GM21367 (cell line): Measurements from ENCODE around the gene CYP1B1.

ENCODE experiments used
- ATAC-seq: cut with Tn5 transposase; IDR thresholded peaks from one replicate; pipeline ENCODE4 v1.9.1; 2021; ENCODE audit not compliant: unreplicated experiment

The CYP1B1 gene

DNA sequence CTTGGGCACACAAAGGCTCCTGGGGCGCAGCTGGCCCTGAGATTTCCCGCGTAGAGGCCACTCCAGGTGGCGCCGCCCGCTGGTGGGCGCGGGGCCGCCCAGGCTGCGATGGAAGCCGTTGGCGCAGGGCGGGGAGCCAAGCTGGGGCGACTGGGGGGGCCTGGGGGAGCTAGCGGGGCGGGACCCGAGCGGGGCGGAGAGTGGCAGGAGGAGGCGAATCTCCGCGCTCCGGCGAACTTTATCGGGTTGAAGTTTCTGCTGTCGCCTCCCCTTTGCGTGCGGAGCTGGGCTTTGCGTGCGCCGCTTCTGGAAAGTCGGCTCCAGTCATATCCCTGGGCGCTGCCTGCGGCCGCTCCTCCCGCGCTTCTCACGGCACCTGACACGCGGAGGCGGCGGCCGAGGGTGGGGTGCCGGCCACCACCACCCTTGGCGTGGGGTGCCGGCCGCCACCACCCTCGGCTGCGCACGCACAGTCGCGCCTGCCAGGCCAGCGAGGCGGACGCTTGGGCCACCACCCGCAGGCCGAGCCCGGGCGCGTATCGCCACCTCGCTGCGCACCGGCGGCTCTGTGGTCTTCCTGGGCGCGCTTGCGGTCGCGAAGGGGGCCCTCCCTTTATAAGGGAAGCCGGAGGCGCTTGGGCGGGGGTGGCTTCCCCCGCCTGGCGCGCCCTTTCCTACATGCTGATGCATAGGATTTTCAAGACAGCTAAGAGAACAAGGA lies 919 bp upstream of the CYP1B1 start:
- ATAC-seq: peak; percentile 56

GRCh38 chr2:38076152-38076709 lies 280 bp upstream of the CYP1B1 start:
- ATAC-seq: peak; percentile 28

- ATAC-seq: no peak
These were observed 1.0 kb downstream of the CYP1B1 start for GRCh38 chr2:38074764-38075506.

DNA sequence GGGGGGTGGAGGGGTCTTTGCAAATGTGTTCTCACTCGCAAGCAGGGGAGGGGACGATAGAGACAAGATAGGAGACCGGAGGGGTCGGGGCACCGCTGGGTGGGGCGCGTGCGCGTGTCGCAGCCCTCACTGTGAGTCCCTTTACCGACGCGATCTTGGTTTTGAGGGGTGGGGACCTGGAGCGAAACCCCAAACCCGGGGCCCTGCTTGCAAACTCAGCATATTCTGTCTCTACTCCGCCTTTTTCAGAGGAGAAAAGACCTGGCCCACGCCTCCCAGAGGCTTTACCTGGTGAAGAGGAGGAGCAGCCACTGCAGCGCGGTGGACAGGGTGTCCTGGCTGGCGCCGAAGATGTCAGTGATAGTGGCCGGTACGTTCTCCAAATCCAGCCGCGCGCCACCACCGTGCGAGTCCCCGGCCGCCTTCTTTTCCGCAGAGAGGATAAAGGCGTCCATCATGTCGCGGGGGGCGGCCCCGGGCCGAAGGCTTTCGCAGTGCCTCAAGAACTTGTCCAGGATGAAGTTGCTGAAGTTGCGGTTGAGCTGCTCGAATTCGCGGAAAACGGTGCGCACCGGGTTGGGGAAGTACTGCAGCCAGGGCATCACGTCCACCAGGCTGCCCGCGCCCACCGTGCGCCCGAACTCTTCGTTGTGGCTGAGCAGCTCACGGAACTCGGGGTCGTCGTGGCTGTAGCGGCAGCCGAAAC lies 1.7 kb downstream of the CYP1B1 start:
- ATAC-seq: no peak

DNA sequence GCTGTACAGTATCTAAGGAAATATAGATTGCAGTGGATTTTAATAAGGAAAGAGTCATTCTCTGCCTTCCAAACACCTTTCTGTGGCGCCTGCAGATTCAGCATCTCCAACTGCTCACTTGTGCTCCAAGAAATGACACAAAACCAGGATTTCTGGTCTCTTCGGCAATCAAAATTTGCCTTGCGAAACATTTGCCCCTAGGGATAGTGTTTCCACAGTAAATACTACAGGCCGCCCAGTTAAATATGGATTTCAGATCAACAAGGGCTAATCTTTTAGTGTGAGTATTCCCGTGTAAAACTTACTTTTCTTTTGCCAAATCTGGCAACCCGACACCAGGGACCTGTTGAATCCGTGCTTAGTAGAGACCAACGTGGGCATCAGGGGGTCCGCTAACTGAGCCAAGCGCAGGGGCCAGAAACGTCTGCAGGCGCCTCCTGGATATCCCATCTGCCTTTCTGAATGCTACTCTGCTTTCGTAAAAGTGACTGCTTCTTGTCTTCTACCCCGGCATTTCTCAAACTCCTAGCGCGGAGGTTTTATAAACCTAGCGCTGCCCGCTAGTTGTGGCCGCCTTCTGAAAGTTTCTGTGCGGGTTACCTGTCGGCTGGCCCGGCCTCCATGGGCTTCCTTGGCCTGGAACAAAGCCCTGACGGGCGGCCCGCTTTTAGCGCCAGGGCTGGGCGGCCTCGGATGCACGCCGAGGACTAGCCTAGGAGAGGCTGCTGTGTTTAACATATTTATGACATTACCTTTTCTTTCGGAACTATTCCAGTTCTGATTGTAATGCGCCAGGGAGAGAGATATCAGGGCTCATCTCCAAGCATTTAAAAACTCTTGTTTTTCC lies 2.5 kb downstream of the CYP1B1 start:
- ATAC-seq: no peak

DNA sequence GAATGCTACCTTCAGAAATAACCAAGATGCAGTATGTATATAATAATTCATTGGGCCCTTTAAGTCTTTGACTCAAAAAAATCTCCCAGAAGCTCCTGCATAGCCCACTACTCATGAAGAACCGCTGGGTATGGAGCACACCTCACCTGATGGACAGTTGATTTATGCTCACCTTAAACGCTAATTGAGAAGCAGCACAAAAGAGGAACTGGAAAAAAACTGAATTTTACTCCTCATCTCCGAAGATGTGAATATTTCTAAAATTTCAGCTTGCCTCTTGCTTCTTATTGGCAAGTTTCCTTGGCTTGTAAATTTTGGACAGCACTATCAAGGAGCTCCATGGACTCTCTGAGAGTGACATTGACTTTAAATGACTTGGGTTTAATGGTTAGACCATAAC lies 5.5 kb downstream of the CYP1B1 start:
- ATAC-seq: no peak

DNA sequence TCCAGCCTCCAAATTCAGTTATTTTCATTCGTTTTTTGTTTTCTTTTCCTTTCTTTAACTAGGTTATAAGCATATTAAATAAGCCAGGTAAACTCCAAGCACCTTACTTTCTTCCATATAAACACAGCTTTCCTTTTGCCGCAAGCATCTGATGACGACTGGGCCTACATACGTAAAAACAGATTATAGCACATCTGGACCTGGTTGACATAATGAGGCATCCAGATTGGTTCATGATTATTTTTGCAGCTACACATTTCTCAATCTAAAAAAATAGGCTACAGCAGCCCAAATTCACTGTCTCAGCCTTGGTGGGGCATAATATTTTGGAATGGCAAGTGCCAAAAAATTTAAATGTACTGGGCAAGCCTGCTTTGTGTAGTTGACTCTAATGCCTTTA lies 7.7 kb downstream of the CYP1B1 start:
- no peak for ATAC-seq

DNA sequence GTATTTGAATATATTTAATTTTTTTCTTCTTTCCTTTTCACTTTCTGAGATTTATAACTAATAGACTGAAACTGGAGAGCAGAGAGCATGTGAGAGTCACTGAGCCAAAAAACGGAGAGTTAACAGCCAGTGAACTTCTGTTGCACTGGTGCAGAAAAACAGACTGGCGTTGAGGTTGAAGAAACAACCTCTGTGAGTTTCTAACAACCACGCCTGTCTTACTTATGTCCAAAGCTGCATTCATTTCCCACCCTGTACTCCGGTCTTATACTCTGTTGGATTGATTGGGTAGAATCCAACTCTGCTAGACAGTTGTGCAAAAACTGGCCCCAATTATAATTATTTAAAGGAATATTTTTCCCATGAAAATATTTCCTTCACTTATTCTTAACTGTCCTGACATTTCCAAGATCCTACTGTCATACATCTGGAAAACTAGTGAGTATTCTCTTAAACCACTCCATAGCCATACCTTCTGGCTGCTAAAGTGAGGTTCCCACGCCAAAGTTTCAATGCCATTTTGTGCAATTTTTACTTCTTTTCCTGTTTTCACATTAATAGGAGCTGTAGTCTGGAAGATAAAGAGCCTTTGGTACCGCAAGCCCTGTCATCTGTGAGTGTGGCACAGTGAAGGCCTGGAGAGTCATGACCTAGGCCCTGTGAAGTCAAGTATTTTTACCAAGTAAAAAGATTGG lies 9.4 kb downstream of the CYP1B1 start:
- ATAC-seq: no peak

GRCh38 chr2:38065502-38066135 lies 10.3 kb downstream of the CYP1B1 start:
- ATAC-seq: no peak

GRCh38 chr2:38064801-38065501 lies 11.0 kb downstream of the CYP1B1 start:
- no peak for ATAC-seq

DNA sequence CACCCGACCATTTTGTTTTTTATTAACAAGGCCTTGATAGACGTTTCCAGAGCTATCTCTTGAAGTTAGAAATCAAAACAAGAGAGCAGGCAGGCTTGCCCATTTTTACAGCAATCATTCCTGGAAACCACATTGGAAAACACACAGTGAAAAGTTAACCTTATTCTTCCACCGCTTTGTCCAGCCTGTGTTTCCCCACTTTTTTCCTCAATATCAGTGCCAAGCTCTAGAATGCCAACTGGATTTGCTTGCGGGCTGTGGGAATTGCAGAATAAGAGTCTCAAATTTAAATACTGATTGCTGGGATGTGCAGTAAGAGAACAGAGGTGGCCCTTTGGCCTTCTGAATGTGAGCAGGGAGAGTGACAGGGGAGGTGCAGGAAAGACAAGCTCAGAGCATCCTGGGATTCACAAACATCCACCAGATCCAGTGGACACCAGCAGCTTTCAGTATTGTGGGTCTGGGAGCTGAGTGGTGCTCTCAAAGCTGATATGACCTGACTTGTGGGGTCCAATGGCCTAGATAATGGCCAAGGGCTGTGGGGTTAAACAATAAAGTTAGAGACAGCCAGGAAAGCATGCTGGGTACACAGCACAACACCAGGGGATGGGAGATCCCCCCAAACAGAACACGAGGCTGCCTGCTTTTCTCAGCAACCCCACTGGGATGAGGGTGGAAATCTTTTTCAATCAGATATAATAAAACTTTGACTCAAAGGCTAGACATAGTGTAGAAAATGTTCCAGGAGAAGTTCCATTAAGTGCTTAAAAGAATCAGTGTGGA lies 15.5 kb downstream of the CYP1B1 start:
- no peak for ATAC-seq

DNA sequence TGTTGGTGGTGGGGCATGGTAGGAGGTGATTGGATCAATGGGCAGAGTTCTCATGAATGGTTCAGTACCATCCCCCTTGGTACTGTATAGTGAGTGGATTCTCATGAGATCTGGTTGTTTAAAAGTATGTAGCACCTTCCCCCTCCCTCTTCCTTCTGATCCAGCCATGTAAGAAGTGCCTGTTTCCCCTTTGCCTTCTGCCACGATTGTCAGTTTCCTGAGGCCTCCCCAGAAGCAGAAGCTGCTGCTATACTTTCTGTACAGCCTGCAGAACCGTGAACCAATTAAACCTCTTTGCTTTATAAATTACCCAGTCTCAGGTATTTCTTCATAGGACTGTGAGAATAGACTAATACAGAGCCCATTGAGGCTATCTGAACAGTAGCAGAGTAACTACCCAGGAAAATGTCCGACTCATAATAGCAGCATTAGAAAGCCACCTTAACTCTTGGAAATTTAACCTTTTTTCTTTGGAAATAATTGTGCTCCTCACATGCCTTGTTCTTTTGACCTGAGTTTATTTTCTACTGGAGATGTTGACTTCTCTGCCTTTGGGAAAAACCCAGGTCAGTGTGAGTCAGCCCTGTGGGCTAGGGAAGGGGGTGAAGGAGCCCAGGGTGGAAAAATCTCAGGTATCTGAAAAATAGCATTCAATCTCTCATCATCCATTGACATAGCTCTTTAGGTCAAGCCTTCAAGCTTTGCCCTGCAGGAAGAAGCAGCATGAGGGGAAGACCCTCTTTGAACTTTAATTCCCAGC lies 18.1 kb downstream of the CYP1B1 start:
- ATAC-seq: no peak

DNA sequence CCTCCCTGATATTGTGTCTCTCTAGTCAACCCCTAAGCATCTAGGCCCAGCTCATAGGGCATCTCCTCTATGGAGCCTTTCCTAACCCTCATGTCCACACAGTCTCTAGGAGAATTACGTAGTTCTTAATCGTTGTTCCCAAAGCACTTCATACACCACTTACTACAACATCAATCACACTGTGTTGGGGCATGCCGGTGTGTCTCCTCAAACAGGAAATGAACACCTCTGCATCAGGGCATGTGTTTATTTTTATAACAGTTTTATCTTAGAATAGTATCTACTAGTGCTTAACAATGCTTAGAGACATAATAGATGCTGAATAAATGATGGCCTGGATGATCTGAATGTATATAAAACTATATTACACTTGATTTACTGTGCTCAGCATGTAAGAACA lies 19.7 kb downstream of the CYP1B1 start:
- ATAC-seq: no peak

DNA sequence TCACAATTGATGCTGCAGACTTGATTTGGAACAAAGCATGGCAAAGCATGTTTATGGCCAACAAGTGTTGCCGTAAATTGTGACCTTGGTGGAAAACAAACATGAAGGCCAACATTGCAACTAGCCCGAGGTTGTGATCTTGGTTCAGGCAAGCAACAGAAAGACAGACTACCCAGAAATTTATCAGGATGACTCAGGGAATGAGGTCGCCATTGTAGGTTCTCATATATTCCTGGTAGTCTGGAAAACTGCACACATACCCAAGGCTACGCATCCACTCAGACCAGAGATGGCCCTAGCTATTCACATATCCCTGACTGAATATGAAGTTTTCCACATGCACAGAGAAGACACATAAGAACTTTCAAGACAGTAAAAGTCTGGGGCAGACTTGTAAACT lies 30.1 kb downstream of the CYP1B1 start:
- no peak for ATAC-seq

DNA sequence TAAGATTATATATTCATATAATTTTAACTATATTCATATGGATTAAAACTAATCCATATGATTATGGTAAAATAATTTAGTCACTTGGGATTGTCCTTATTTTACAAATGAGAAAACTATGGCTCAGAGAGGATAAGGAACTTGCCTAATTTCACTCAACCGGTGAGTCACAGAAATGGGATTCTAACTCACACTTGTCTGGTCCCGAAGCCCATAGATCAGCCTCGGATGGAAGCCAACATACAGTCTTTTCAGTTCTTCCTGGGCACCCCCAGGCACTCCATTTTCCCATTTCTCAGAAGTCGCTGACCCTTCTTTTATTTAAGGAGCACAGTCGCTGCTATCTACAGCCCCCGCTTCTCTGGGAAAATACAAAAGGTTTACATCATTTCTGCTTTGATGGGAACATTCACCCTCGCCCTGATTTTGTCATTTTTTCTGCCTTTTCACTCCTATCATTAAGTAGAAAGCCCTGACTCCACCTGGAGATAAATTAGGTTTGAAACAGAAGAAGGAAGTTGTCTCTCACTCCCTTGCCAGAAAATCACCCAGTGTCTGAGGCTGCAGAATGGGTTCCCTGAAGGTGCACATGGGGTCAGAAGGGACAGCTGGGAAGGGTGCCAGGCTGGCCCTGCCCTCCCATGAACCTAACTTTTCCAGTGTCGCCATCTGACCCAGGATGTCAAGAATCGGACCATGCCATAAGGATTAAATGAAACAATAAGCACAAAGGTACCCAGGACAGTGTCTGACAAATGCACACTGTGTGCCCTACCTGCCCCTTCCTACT lies 36.6 kb downstream of the CYP1B1 start:
- no peak for ATAC-seq

- ATAC-seq: no peak
These were observed 37.3 kb downstream of the CYP1B1 start for GRCh38 chr2:38038682-38039081.
